HK-2 (cell line): Measurements from ENCODE around the gene ATP8A1.

Experiments used
- DNase-seq: peaks from one replicate; pipeline ENCODE4 v3.0.0-alpha.2; 2018; ENCODE audit not compliant: unreplicated experiment

ATP8A1 gene

DNA sequence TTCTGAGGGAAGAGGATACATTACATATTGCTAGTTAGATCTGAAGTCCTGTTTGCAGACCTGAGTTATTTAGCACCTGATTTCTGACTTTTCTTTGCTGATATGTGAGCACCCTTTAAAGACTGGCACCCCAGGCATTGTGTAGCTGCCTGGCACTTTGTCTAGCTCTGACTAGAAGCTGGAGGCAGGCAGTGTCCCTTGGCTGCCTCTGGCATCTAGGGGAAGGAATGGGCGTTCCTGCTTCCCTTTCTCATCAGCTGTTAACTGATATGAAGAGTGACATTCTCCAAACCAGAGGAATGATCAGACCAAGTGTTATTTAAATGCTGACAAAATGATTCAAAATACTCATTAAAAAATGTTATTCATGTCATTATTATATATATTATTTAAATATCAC, 289.9 kb downstream of the ATP8A1 start:
- DNase-seq = no peak

DNA sequence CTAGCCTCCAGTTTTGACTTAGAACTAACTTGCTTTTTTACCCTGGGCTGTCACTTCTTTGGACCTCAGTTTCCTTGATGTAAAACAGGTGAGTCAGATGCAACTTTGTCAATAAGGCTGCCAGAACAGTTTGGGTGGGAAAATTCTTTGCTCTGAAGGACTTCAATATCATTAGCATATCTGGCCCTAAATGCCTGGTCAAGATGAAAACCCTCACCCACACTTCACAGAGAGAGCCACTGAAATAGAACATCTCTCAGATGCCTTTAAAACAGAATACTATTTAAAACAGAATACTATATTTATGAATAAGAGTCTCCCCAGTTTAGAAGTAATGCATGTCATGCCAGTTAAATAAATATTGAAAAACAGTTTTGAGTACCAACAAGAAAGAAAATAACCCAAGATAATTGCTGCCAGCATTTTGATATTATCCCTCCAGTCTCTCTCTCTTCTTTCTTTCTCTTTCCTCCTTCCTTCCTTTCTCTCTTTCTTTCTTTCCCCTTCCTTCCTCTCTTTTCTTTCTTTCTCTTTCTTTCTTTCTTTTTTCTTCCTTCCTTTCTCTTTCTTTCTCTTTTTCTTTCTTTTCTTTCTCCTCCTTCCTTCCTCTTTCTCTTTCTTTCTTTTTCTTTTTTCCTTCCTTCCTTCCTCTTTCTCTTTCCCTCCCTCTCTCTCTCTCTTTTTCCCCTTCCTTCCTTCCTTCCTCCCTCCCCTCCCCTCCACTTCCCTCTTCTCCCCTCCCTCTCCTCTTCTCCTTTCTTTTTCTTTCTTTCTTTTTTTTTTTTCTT, 292.4 kb downstream of the ATP8A1 start:
- no peak for DNase-seq

DNA sequence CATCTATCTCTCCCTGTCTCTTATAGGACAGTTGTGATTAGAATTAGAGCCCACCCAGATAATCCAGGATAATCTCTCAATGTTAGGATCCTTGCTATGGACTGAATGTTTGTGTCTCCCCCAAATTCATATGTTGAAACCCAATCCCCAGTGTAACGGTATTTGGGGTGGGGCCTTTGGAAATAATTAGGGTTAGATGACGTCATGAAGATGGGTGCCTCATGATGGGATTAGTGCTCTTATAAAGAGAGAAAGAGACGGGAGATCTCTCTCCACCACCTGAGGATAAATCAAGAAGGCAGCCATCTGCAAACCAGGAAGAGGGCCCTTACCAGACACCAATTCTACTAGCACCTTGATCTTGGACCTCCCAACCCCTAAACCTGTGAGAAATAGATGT, 293.3 kb downstream of the ATP8A1 start:
- DNase-seq = no peak

DNA sequence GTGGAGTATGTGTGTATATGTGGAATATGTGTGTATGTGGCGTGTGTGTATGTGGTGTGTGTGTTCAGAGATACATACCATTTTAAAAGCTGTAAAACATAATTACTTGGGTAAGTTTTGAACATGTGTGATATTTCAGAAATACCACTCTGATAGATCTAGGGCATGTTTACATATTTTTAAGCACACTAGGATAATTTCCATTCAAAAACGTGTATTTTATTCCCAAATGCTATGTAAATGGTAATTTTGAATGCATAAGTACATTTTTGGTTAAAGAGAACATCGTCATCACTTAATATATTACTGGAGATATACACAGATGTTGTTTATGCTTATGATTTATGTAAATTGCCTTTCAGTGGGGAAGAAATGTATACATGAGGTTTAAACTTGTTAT, 294.3 kb downstream of the ATP8A1 start:
- no peak for DNase-seq

DNA sequence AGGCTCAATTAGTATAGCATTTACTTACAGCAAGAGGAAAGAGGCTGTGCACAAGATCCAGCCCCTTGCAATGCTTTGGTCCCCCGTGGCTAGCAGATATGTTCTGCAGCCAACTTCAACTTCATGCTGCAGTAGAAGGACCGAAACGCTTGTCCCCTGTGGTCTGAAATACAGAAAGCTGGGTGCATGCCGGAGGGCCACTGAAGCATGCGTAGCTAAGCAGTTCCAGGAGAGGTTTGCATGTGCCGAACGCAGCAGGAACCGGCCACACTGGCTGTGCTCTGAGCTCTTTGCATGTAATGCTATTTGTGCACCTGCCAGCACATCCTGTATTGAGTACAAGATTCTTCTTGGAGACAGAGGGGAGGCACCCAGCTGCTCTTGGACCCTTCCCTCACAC, 295.4 kb downstream of the ATP8A1 start:
- DNase-seq = no peak

DNA sequence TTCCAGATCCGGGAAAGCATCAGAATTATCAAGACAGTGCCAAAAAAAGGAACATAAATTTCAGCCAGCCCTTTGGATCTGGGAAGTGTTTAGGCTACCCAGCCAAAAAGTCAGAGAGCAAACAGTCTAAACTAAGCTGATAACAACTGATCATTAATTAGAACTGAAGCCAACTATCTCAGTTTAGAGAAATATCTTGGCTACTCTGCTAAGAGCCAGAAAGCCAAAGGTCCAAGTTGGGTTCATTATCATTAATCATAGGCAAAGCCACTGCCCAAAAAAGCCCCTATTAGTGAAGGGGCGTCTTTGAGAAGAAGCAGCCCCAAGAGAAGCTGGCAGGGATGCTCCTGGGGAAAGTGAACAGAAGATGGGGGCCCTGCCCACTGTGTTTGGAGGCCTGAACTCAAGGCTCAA, 296.6 kb downstream of the ATP8A1 start:
- no peak for DNase-seq

DNA sequence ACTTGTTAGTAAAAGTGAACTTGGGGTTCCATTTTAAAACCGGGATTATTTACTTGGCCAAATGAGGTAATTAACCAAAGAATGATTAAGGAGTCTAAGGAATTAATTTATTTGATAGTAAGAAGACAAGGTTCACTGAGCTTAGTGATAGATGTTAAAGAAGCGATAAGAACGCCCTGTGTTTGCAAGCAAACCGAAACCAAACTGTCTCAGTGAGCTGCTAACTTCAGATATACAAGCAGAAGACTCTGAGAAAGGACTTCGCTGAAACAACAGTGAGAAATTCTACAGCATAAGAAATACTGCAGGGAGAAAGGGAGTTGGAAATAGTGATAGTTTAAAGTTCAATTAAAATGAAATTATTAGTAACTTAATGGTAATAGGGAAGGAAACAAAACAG, 297.2 kb downstream of the ATP8A1 start:
- no peak for DNase-seq
